Measurements from ENCODE around the gene FZR1. TPM values are rescaled to one million over a fixed set of nuclear protein-coding genes. Genes with fewer than 3 reads are reported as not detected.

FZR1 gene
- 10 to 100 TPM; 78.6 to 79.3 TPM for total RNA-seq

GRCh38 chr19:3505598-3506383 is at the start of gene FZR1:
Gene FZR1 (plus strand): TSS chr19:3506311. CDS start chr19:3522990, 16,679 bp downstream.
- H3K9me3 Mint-ChIP-seq, result no peaks in the 10 kb centered on the region
- H3K4me3 Mint-ChIP-seq, result peak within 1 kb of the TSS; percentile 79
- CTCF ChIA-PET, result interaction anchor here (0.6 to 1.1 kb wide), 2 partner anchors 13 to 58 kb away, joined by 4 to 5 read pairs; no protein-coding TSS in a partner anchor
- H3K36me3 Mint-ChIP-seq (ENCODE audit: low read depth), result peaks cover 27% of the 10 kb centered on the region
- no peaks in the 10 kb centered on the region for H3K27me3 Mint-ChIP-seq
- DNase-seq, result peak; percentile 99
- peaks cover 47% of the 10 kb centered on the region for H3K4me1 Mint-ChIP-seq
- peak within 1 kb of the TSS; percentile 93 for H3K27ac Mint-ChIP-seq
- POLR2A ChIA-PET, result no interaction called here

DNA sequence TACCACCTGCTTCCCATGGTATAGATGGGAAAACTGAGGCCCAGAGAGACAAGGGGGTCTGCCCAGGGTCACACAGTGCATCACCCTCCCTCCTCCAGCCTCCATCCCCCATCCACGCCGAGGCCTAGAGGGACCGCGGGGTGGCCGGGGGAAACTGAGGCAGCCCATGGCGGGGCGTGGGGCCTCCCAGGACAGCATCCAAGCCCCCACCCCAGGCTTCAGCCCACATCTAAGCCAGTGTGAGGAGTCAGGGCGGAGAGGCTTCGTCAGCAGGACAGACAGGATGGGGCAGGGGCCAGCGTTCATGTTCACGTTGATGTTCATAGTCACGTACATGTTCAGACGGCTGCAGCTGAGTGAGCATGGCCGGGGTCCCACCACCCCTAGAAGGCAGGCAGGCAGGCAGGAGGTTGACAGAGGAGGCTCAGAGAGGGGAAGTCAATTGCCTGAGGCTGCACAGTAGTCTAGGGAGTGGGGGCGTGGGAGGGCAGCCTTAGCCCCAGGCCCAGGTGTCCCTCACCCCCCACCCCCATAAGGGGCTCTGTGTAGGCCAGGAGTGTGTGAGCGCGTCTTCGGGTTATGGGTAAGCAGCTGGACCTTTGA is 49.1 kb upstream of the FZR1 start:
- no peaks in the 10 kb centered on the region for H3K9me3 Mint-ChIP-seq
- no peaks in the 10 kb centered on the region for H3K27me3 Mint-ChIP-seq
- ChIA-PET CTCF (no interaction called here), POLR2A (no interaction called here)
- peaks cover 4% of the 10 kb centered on the region for H3K4me1 Mint-ChIP-seq
- no peak overlapping the region for H3K27ac Mint-ChIP-seq
- no peaks in the 10 kb centered on the region for H3K36me3 Mint-ChIP-seq (ENCODE audit: low read depth)
- H3K4me3 Mint-ChIP-seq, result no peak overlapping the region
- no peak for DNase-seq

GRCh38 chr19:3457528-3458228 is 48.4 kb upstream of the FZR1 start:
- Mint-ChIP-seq H3K27me3 (no peaks in the 10 kb centered on the region), H3K4me1 (peaks cover 4% of the 10 kb centered on the region), H3K9me3 (no peaks in the 10 kb centered on the region), H3K36me3 (ENCODE audit: low read depth) (no peaks in the 10 kb centered on the region), H3K4me3 (no peak overlapping the region), H3K27ac (no peak overlapping the region)
- ChIA-PET CTCF (no interaction called here), POLR2A (no interaction called here)
- no peak for DNase-seq

GRCh38 chr19:3458229-3459088 is 47.7 kb upstream of the FZR1 start:
- ChIA-PET CTCF (no interaction called here), POLR2A (no interaction called here)
- no peaks in the 10 kb centered on the region for H3K36me3 Mint-ChIP-seq (ENCODE audit: low read depth)
- no peaks in the 10 kb centered on the region for H3K27me3 Mint-ChIP-seq
- no peak overlapping the region for H3K4me3 Mint-ChIP-seq
- no peak overlapping the region for H3K27ac Mint-ChIP-seq
- peaks cover 4% of the 10 kb centered on the region for H3K4me1 Mint-ChIP-seq
- no peak for DNase-seq
- H3K9me3 Mint-ChIP-seq, result no peaks in the 10 kb centered on the region

GRCh38 chr19:3459089-3459881 is 46.8 kb upstream of the FZR1 start:
- ChIA-PET CTCF (no interaction called here), POLR2A (no interaction called here)
- Mint-ChIP-seq H3K4me3 (no peak overlapping the region), H3K9me3 (no peaks in the 10 kb centered on the region), H3K4me1 (peaks cover 4% of the 10 kb centered on the region), H3K27me3 (no peaks in the 10 kb centered on the region), H3K36me3 (ENCODE audit: low read depth) (no peaks in the 10 kb centered on the region), H3K27ac (no peak overlapping the region)
- peak; percentile 31 for DNase-seq

DNA sequence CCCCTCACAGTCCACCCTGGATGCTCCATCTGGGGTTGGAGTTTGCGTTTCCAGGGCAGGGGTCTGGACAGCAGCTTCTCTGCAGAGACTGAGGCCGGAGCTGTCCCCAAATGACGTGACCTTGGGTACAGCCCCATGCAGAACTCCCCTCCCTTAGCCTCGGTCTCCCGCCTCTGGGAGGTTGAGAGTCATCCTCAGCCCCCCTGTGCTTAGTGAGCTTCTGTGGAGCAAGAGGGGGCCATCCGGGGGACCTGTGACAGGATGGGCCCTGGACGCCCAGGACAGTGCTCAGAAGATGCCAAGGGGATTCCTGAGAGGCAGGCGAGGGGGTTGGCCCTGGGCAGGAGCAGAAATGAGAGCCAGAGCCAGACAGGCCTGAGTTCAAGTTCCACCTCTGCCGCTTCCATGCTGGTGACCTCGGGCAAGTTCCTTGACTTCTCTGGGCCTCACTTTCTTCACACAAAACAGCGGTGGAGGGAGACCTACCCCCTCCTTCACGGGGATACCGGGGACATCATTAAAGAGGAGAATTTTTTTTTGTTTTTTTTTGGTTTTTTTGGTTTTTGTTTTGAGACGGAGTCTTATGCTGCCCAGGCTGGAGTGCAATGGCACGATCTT is 46.0 kb upstream of the FZR1 start:
- DNase-seq, result no peak
- no peaks in the 10 kb centered on the region for H3K36me3 Mint-ChIP-seq (ENCODE audit: low read depth)
- ChIA-PET POLR2A (no interaction called here), CTCF (no interaction called here)
- no peak overlapping the region for H3K4me3 Mint-ChIP-seq
- H3K27me3 Mint-ChIP-seq, result no peaks in the 10 kb centered on the region
- H3K9me3 Mint-ChIP-seq, result no peaks in the 10 kb centered on the region
- H3K4me1 Mint-ChIP-seq, result peaks cover 4% of the 10 kb centered on the region
- no peak overlapping the region for H3K27ac Mint-ChIP-seq

- Mint-ChIP-seq H3K9me3 (peaks cover 2% of the 10 kb centered on the region), H3K27ac (no peak overlapping the region), H3K4me3 (no peak overlapping the region), H3K36me3 (ENCODE audit: low read depth) (no peaks in the 10 kb centered on the region), H3K4me1 (peaks cover 4% of the 10 kb centered on the region), H3K27me3 (no peaks in the 10 kb centered on the region)
- DNase-seq, result no peak
- POLR2A ChIA-PET, result no interaction called here
- CTCF ChIA-PET, result no interaction called here
Measured at GRCh38 chr19:3462991-3463713, 43.0 kb upstream of the FZR1 start.

GRCh38 chr19:3463714-3464586 is 42.2 kb upstream of the FZR1 start:
- Mint-ChIP-seq H3K9me3 (peaks cover 2% of the 10 kb centered on the region), H3K27me3 (no peaks in the 10 kb centered on the region), H3K4me1 (peaks cover 4% of the 10 kb centered on the region), H3K36me3 (ENCODE audit: low read depth) (no peaks in the 10 kb centered on the region), H3K4me3 (no peak overlapping the region), H3K27ac (no peak overlapping the region)
- POLR2A ChIA-PET, result no interaction called here
- CTCF ChIA-PET, result interaction anchor here (0.5 to 0.7 kb wide), 2 partner anchors 123 to 126 kb away, joined by 3 read pairs; no protein-coding TSS in a partner anchor
- no peak for DNase-seq

DNA sequence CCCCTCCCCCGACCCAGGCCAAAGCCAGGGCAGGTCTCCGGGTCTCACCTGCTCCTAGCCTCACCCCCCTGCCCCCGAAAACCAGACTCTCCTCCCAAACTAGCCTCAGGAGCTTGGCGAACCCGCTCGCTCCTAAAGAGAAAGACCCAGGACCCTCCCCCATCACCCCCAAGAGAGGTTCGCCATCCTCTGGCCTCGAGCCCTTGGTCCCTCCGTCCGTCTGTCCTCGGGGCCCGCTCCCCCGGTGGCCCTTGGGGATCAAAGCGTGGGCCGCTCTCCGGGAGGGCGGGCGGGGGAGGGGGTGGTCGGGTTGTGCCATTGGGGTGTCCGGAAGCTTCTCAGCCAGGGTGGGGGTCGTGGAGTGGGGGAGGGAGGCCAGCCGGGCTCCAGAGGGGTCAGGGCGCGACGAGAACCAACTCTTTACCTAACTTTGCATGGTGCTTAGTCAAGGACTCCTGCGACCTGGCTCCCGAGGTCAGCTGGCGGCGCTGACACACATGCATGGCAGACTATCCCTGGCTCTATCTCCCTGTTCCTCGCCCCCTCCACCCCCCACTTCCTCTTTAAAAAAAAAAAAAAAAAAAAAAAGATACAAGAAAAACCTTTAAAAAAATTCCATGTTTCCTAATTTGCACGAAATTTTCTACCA is 41.4 kb upstream of the FZR1 start:
- POLR2A ChIA-PET, result no interaction called here
- no peak for DNase-seq
- Mint-ChIP-seq H3K27ac (no peak overlapping the region), H3K4me1 (no peaks in the 10 kb centered on the region), H3K27me3 (no peaks in the 10 kb centered on the region), H3K36me3 (ENCODE audit: low read depth) (no peaks in the 10 kb centered on the region), H3K4me3 (no peak overlapping the region), H3K9me3 (peaks cover 2% of the 10 kb centered on the region)
- CTCF ChIA-PET, result interaction anchor here (0.7 kb wide), 3 partner anchors 20 to 126 kb away, joined by 3 read pairs; no protein-coding TSS in a partner anchor

DNA sequence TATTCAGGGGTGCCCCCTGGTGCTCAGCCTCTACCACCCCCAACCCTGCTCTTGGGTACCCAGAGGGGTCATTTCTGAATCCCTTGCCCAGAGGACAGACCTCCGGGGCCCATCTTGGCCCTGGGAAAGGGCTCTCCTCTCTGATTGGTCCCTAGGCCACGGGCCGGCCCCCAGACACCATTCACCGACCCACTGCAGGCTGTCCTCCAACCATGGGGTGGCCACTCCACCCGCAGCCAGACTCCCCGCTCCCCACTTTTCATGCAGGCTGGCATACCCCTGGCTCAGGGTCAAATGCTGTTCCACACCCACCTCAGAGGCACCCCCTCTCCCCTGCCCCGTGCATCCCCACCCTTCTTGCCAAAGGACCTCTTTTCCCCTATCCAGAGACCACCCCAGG is 40.6 kb upstream of the FZR1 start:
- ChIA-PET CTCF (no interaction called here), POLR2A (no interaction called here)
- no peaks in the 10 kb centered on the region for H3K27me3 Mint-ChIP-seq
- no peak for DNase-seq
- no peak overlapping the region for H3K4me3 Mint-ChIP-seq
- H3K27ac Mint-ChIP-seq, result no peak overlapping the region
- H3K4me1 Mint-ChIP-seq, result no peaks in the 10 kb centered on the region
- peaks cover 2% of the 10 kb centered on the region for H3K9me3 Mint-ChIP-seq
- H3K36me3 Mint-ChIP-seq (ENCODE audit: low read depth), result no peaks in the 10 kb centered on the region
